ENCODE data around the gene LRRC7.

Gene LRRC7

DNA sequence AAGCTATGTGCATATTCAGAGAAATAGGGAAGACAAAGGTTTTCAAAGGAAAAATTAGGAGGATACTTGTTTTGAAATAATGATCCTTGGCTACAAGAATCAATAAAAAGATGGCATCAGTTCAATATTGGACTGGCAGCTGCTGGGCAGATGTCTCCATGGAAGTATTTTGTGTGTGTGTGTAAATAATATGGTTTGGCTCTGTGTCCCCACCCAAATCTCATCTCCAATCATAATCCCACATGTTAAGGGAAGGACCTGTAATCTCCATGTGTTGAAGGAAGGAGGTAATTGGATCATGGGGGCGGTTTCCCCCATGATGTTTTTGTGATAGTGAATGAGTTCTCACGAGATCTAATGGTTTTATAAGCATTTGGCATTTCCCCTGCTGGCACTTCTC is 40.4 kb upstream of the LRRC7 start:
- no peak for TF ChIP-seq CTCF (IDR thresholded peaks at IDR 0.05; ENCODE audit: low read depth, low read length, missing control alignments)
- DNase-seq (ENCODE audit: low read depth): no peak

GRCh38 chr1:69528376-69528775 is 39.3 kb upstream of the LRRC7 start:
- H3K4me3 ChIP-seq (ENCODE audit: low read depth, low read length): no peak overlapping the region
- TF ChIP-seq CTCF (IDR thresholded peaks at IDR 0.05; ENCODE audit: low read depth, low read length, missing control alignments): no peak
- in situ Hi-C loops (cut with HindIII; ENCODE audit: low sequenced_read_pairs): no loop called here
- DNase-seq (ENCODE audit: low read depth): no peak

More for the DNA sequence above, 40.4 kb upstream of the LRRC7 start:
- in situ Hi-C loops (cut with HindIII; ENCODE audit: low sequenced_read_pairs): no loop called here
- no peak overlapping the region for H3K4me3 ChIP-seq (ENCODE audit: low read depth, low read length)

GRCh38 chr1:69533343-69533742 is 34.4 kb upstream of the LRRC7 start:
- in situ Hi-C loops (cut with HindIII; ENCODE audit: low sequenced_read_pairs): no loop called here
- DNase-seq (ENCODE audit: low read depth): no peak
- no peak for TF ChIP-seq CTCF (IDR thresholded peaks at IDR 0.05; ENCODE audit: low read depth, low read length, missing control alignments)
- H3K4me3 ChIP-seq (ENCODE audit: low read depth, low read length): no peak overlapping the region

- TF ChIP-seq CTCF (IDR thresholded peaks at IDR 0.05; ENCODE audit: low read depth, low read length, missing control alignments): no peak
- DNase-seq (ENCODE audit: low read depth): no peak
- in situ Hi-C loops (cut with HindIII; ENCODE audit: low sequenced_read_pairs): no loop called here
- H3K4me3 ChIP-seq (ENCODE audit: low read depth, low read length): no peak overlapping the region
These were observed 32.9 kb upstream of the LRRC7 start for GRCh38 chr1:69534829-69535228.

DNA sequence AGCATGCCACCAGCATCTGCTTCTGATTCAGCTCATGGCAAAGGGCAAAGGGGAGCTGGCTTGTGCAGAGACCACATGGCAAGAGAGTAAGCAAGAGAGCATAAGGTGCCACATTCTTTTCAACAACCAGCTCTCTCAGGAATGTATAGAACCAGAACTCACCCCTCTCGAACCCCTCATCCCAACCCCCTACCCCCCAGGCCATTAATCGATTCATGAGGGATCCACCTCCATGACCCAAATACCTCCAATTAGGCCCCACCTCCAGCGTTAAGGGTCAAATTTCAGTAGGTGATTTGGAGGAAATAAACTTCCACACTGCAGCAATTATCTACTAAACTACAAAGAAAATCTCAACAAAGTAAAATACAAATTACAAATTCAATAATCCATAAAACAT is 32.2 kb upstream of the LRRC7 start:
- in situ Hi-C loops (cut with HindIII; ENCODE audit: low sequenced_read_pairs): no loop called here
- DNase-seq (ENCODE audit: low read depth): no peak
- no peak for TF ChIP-seq CTCF (IDR thresholded peaks at IDR 0.05; ENCODE audit: low read depth, low read length, missing control alignments)

GRCh38 chr1:69540052-69540451 is 27.7 kb upstream of the LRRC7 start:
- in situ Hi-C loops (cut with HindIII; ENCODE audit: low sequenced_read_pairs): no loop called here
- no peak overlapping the region for H3K4me3 ChIP-seq (ENCODE audit: low read depth, low read length)
- TF ChIP-seq CTCF (IDR thresholded peaks at IDR 0.05; ENCODE audit: low read depth, low read length, missing control alignments): no peak
- no peak for DNase-seq (ENCODE audit: low read depth)

More for the DNA sequence above, 32.2 kb upstream of the LRRC7 start:
- H3K4me3 ChIP-seq (ENCODE audit: low read depth, low read length): no peak overlapping the region

Measured in astrocyte of the cerebellum (primary cell).